Stimulated activated CD8-positive, alpha-beta memory T cell treated with anti-CD3 and anti-CD28 coated beads, Interleukin-7, amount 100 ng/mL, for 48 hours (primary cell): ENCODE results near the gene CPEB2.
"Not testable (repeated sequence)": the region's sequence is repeated elsewhere in the genome, so short reads cannot be mapped to it uniquely, and the experiment has no call there.

ENCODE experiments used
- DNase-seq, 2 donors: peaks; one replicate each; pipeline ENCODE4 v3.0.0-alpha.2; 2020; ENCODE audit warnings: low read depth in 1 of 2; ENCODE audit errors: extremely low read depth in 1 of 2

CPEB2 gene

GRCh38 chr4:15042529-15043167 lies 40.4 kb downstream of the CPEB2 start:
- no peak for DNase-seq

GRCh38 chr4:15043226-15043625 lies 40.9 kb downstream of the CPEB2 start:
- no peak for DNase-seq

- no peak for DNase-seq
Measured at GRCh38 chr4:15043922-15044321, 41.6 kb downstream of the CPEB2 start.

- DNase-seq = no peak
Measured at GRCh38 chr4:15054541-15054940, 52.3 kb downstream of the CPEB2 start.

GRCh38 chr4:15060213-15060612 lies 57.9 kb downstream of the CPEB2 start:
- DNase-seq = no peak

- DNase-seq = no peak
Measured at GRCh38 chr4:15063341-15063740, 61.1 kb downstream of the CPEB2 start.

- DNase-seq = no peak
Measured at GRCh38 chr4:15065516-15065915, 63.2 kb downstream of the CPEB2 start.

- no peak for DNase-seq
Measured at GRCh38 chr4:15066140-15066539, 63.9 kb downstream of the CPEB2 start.

- no peak for DNase-seq
Measured at GRCh38 chr4:15068298-15068697, 66.0 kb downstream of the CPEB2 start.

- DNase-seq = no peak
Measured at GRCh38 chr4:15075875-15076274, 73.6 kb downstream of the CPEB2 start.

- no peak for DNase-seq
Measured at GRCh38 chr4:15077969-15078368, 75.7 kb downstream of the CPEB2 start.

- no peak for DNase-seq
Measured at GRCh38 chr4:15078682-15079642, 76.7 kb downstream of the CPEB2 start.

GRCh38 chr4:15084780-15085179 lies 82.5 kb downstream of the CPEB2 start:
- DNase-seq = no peak

GRCh38 chr4:15085762-15086161 lies 83.5 kb downstream of the CPEB2 start:
- DNase-seq = not testable (repeated sequence)

GRCh38 chr4:15086259-15086658 lies 84.0 kb downstream of the CPEB2 start:
- DNase-seq = not testable (repeated sequence)

- no peak for DNase-seq
Measured at GRCh38 chr4:15088394-15089035, 86.2 kb downstream of the CPEB2 start.

GRCh38 chr4:15089979-15090378 lies 87.7 kb downstream of the CPEB2 start:
- no peak for DNase-seq

GRCh38 chr4:15100380-15100779 lies 98.1 kb downstream of the CPEB2 start:
- DNase-seq = no peak

GRCh38 chr4:15100994-15101695 lies 98.9 kb downstream of the CPEB2 start:
- no peak for DNase-seq

GRCh38 chr4:15104825-15105224 lies 102.5 kb downstream of the CPEB2 start:
- DNase-seq = no peak

- no peak for DNase-seq
Measured at GRCh38 chr4:15106399-15106798, 104.1 kb downstream of the CPEB2 start.
